Renal cortex interstitium (tissue), 11 donors: ENCODE measurements around the gene SELENBP1. TPM values are rescaled to one million over a fixed set of nuclear protein-coding genes. Genes with fewer than 3 reads are reported as not detected.
"Not testable (repeated sequence)": the region's sequence is repeated elsewhere in the genome, so short reads cannot be mapped to it uniquely, and the experiment has no call there.

Experiments
- DNase-seq, 11 donors: peaks; one replicate each; pipeline ENCODE4 v3.0.0-alpha.2; 2013; ENCODE audit warnings: low read depth in 9 of 11, low spot score in 4 of 11; ENCODE audit errors: extremely low read depth in 1 of 11
- polyA plus RNA-seq, 3 donors: library from polyadenylated mRNA; unstranded; fragments of 120-200 nt; gene quantifications; one replicate each; pipeline ENCODE4 v1.2.1, GENCODE V29; 2013; ENCODE audit not compliant: insufficient read length in 3 of 3

The SELENBP1 gene
- polyA plus RNA-seq, 3 donors: 42.1 to 55.9 (median 52.7) TPM

DNA sequence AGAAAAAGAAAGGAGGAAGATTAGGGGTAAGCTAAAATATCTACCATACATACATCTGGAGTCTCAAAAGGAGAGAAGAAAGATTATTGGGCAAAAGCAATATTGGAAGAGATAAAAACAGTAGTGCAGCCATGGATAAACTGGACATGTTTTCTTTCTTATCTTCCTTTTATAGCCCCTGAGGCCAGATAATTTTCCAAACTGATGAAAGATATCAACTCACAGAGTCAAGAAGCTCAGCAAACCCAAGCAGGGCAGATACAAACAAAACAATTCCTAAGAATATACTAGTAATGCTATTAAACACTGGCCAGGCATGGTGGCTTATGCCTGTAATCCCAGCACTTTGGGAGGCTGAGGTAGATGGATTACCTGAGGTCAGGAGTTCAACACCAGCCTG lies 21.1 kb upstream of the SELENBP1 start:
- no peak for DNase-seq

DNA sequence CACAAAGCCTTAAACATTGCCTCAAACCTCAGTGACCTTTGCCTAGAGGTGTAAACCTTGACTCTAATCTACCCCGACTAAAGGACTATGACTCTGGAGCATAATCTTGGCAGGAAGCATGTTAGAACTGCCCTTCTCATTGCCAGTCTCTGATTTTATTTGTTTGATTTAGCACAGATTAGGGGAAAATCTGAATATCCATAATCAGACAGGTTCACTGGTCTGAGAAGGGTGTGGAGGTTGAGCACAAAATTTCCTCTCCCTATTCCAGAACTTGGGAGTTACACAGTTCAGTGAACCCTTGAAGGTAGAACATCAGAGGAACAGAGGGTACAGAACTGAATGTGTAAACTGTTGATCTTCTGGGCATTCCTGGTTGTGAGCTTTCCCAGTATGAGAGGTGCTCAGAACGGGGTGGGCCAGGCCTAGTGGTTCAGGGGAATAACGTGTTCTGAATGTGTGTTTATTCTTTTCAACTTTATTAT lies 18.6 kb upstream of the SELENBP1 start:
- DNase-seq: no peak

DNA sequence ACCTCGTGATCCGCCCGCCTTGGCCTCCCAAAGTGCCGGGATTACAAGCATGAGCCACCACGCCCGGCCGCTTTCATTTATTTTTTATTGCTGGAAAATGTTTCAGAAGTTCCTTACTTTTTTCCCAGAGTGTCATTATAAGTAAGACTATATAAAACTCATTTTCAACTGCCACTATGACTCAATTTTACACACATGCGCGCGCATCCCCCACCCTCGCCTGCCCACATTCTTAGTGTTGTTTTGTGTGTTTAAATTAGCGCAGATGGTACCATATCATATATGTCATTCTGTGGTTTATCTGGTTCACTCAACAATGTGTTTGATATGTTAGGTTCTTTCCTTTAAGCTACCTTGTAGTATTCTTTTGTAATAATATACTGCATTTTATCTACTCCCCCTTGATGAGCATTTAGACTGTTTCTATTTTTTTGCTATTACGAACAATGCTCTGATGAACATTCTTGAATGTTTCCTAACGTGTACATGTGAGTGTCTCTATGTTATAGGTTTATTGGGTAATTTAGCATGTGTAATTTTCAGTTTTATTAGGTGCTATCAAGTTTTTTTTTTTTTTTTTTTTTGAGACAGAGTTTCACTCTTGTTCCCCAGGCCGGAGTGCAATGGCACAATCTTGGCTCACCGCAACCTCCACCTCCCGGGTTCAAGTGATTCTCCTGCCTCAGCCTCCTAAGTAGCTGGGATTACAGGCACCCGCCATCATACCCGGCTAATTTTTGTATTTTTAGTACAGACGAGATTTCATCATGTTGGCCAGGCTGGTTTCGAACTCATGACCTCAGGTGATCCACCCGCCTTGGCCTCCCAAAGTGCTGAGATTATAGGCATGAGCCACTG lies 17.9 kb upstream of the SELENBP1 start:
- not testable (repeated sequence) for DNase-seq

DNA sequence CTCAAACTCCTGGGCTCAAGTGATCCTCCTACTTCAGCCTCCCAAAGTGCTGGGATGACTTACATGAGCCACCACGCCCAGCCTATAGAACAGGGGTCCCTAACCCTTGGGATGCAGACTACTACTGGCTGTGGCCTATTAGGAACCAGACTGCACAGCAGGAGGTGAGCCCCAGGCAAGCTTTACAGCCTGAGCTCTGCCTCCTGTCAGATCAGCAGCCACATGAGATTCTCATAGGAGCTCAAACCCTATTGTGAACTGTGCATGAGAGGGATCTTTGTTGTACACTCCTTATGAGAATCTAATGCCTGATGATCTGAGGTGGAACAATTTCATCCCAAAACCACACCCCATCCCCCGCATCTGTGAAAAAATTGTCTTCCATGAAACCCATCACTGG lies 13.5 kb upstream of the SELENBP1 start:
- no peak for DNase-seq

DNA sequence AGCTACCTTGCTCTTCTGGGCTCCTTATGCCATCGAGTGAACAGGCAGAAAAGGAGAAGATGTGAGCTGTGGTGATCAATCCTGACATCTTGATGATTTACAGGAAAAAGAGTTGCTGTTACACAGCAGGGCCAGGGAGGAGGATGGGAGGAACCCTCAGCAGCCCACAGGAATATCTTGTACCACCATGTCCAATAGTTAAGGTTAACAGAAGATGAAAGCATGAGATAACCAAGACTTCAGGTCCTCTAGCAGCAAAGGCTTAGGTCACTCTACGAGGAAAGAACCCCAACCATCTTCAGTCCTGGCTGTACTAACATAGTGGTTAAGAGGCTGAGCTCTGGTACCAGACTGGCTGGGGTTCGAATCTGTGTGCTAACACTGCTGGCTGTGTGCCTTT lies 12.1 kb upstream of the SELENBP1 start:
- no peak for DNase-seq

DNA sequence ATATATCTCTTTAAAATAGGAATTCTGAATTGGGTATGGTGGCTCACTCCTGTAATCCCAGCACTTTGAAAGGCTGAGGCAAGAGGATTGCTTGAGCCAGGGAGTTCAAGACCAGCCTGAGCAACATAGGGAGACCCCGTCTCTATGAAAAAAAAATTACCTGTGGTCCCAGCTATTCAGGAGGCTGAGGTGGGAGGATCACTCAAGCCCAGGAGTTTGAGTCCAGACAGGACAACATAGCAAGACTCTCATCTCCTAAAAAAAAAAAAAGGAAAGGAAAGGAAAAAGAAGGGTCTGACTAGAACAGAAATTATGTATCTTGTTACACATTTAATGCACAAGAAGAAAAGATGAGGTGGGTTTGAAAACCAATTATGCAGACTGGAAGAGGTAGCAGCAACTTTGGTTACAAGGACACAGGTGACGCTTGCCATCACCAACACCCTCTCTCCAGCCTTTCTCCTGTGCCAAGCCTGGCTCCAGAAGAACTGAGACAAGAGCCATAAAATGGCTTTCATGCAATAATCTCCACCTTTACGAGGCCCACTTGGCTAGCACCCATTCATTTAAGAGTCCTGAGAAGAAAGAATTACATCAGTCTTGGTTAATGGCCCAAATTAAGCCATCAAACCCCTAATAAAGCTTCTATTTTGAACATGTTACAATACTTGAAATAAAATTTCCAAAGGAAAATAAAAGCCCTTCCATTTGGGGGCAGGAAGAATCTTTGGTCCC lies 4.8 kb upstream of the SELENBP1 start:
- DNase-seq: no peak

DNA sequence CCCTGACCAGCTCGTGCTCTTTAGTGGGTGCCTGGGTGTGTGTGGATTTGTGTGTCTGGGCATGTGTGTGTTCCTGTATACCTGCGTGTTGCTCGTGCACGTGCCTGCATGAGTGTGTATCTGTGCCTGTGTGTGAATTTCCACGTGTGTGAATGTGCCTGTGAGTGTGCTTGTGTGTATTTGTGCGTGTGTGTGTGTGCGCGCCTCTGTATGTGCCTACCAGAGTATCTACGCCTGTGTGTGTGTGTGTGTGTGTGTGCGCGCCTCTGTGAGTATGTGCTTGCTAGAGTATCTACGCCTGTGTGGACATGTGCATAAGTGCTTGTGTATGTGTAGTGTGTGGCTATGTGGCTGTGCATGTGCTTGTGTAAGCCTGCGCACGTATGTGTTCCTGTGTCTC lies 691 bp upstream of the SELENBP1 start:
- no peak for DNase-seq

DNA sequence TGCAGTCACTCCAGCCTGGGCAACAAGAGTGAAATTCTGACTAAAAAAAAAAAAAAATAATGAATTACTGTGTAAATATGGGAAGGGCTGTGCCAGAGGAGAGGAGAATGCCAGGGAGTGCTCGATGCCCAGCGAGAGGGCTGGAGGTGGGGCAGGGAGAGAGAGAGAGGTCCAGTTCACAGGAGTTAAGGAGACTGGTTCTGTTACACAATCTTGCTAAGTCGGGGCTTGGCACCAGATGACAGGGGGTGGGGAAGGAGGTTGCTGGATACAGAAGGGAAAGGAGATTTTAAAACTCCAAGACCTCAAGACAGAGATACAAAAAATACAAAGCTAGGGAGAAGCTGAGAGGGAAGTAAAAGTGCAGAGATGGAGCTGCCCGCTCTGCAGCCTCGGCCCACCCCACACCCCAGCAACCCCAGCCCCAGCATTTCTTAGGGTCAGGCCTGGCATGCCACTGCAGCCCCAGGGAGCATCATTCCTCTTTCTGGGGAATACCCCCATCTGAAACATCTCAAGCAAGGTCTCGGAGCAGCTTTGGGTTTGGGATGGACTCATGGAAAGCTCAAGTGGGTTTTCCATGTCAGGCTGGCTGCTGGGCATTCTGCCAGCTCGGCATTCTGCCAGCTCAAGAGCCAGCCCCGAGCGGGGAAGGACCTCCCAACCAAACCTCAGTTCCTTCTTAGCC lies 991 bp downstream of the SELENBP1 start:
- peak in 8 of 11 donors; percentile 15 to 52 (median 46) for DNase-seq

DNA sequence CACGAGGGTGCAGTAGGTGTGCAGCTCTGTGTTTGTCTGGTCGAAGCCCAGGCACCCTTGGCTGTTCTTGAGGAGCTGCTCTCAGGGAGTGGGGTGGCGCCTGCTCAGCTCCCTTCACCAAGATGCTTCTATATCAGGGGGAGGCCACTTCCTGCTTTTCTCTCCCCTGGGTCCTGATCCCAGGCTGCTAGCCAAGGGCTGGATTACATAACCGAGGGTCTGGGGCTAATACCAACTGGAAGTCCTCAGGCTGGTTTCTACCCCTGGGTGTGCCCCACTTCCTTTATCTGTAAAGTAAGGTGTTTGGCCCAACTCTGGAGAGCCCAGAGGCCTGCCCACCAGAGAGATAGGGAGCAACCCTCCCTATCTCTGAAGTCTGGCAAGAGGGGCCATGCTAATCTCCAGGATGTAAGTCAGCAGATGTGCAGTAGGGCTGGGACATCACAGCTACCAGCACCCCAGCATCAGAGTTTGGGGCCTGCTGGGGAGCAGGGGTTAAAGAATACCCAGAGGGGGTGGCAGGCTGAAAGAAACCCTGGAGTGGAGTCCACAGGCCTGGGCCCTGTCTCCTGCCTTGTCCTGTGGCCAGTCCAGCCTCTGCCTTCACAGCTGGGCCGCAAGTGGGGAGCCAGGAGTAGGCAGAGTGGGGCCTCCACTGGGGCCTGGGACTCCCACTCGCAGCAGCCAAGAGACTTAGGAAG lies 2.1 kb downstream of the SELENBP1 start:
- DNase-seq: no peak

DNA sequence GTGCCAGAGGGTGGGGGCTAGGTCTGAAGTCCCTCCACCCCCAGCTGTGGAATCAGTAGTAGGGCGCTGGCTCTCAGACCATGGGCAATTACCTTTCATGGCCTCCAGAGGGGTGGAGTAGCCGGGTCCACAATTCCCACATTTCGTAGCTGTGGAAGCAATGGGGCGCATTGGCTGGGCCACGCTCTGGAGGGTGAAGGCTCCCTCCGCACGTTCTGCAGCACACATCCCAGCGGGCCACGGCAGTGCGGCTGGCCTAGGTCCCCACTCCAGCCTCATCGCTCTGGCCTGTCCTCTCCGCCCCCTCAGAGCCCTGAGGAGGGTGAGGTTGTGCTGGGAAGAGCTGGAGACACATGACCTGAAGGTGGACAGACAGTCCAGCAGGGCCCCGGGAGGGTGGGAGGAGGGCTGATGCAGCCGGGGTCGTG lies 2.9 kb downstream of the SELENBP1 start:
- DNase-seq: no peak

DNA sequence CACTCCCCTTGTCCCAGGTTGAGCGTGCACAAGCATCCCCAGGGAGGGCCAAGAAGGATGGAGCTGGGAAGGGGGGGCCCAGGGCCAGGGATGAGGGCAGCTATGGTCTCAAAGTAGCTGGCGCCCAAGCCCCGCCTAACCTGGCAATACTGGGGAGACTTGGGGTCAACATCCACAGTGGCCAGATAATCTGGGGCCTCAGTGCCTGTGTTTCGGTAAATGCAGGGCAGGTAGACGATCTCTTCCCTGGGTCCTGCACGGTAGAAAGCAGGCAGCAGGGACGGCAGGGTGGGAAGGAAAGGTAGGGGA lies 3.2 kb downstream of the SELENBP1 start:
- DNase-seq: no peak

DNA sequence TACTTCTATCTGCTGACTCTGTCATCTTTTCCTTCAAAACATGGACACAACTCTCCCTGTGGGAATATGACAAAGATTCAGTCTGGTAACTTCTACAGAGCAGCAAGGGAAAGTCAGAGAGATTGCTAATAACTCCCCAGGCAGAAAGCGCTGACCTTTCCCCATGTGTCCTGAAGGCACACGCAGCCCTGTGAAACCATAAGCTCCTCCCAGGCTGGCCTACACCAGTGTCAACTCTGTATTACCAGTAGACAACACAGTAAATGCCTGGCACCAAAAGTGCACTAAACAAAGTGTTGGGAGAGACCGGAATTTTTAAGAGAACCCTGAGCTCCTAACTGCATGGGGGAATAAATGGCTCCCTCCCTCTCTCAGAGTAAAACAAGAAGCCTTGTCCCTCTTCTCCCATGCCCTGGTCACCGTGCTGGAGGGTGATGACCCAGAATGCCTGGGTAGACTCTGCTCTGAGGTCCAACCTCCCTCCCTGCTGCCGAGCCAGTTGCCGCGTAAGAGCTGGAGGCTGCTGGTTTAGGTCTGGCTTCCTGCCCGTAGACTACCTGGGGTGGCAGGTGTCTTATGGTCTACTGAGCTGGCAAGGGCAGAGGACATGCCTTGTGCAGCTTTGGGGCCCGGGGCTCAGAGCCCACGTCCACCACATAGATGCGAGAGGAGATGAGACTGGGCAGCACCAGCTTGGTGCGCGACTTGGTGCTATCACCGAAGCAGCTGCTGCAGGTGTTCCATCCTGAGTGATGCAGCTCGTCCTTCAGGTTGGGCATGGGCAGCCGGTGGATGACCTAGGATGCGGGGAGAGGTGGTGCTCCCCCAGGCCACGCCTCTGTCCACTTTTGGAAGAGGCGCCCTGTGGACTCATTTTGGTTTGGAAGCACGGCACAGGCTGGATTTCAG lies 3.9 kb downstream of the SELENBP1 start:
- DNase-seq: no peak

DNA sequence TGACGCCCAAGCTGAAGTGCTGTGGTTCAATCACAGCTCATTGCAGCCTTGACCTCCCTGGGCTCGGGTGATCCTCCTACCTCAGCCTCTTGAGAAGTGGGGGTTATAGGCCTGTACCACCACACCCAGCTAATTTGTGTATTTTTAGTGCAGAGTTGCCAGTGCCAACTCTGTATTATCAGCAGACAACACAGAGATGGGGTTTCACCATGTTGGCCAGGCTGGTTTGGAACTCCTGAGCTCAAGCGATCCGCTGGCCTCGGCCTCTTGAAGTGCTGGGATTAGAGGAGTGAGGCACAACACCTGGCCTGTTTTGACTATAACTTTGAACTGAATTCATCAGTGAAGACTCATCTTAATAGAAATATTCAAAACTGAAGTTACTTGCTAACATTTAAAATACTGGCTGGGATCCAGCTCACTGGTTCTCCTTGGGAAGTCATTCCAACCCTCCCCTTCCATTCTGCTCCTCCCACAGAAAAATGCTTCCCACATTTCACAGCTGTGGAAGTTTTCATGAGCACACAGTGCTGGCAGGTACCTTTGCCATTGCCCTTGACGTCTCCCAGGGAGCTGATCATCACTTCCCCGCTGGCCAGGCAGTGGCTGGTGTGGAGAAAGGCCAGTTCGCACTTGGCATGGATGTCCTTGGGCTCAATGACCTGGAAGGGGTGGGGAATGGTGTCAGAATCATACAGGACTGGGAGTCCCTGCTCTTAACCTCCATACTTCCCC lies 4.7 kb downstream of the SELENBP1 start:
- DNase-seq: no peak

DNA sequence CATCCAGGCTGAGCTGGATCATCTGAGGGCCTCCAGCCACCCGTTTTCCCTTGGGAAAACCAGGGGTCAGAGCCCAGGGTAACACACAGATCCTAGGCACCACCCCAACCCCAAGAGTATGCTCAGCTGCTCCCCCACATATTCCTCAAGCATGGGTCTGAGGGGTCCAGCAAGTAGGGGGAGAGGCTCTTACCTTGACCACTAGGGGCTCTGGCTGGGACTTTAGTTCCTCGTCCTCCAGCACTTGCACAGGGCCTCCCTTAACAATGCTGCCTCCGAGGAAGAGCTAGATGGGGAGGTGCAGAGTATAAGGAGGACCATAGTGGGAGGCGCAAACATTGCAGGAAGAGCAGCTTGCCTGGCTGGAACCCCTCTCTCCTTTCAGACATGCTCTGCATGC lies 7.5 kb downstream of the SELENBP1 start:
- no peak for DNase-seq

DNA sequence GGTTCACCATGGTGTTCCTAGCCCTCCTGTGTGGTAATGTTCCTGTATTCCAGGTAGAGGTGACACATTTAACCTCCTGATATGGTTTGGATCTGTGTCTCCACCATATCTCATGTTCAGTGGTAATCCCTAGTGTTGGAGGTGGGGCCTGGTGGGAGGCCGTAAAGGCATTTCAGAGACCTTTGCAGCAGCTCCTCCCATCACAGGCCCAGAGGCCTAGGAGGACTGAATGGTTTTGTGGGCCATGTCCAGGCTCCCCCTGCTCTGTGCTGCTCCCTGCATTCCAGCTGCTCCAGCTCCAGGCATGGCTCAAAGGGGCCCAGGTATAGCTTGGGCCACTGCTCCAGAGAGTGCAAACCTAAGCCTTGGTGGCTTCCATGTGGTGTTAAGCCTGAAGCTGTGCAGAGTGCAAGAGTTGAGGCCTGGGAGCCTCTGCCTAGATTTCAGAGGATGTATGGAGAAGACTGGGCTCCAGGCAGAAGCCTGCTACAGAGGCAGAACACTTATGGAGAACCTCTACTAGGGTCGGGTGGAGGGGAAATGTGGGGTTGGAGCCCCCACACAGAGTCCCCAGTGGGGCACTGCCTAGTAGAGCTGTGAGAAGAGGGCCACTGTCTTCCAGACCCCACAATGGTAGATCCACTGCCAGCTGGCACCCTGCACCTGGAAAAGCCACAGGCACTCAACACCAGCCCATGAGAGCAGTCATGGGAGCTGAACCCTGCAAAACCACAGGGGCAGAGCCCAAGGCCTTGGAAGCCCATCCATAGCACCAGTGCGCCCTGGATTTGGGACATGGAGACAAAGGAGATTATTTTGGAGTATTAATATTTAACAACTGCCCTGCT lies 10.0 kb downstream of the SELENBP1 start:
- DNase-seq: no peak

DNA sequence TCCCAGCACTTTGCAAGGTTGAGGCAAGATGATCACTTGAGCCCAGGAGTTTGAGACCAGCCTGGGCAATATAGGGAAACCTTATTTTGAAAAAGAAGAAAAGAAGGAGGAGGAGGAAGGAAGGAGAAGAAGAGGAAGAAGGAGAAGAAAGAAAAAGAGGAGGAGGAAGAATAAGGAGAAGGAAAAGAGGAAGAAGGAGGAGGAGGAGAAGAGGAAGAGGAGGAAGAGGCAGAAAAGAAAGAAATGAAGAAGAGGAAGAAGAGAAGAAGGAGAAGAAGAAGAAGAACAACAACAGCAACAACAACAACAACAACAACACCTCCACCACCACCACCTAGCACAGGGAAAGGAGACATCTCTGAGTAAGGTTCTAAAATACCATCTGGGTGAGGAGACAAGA lies 10.6 kb downstream of the SELENBP1 start:
- DNase-seq: no peak

DNA sequence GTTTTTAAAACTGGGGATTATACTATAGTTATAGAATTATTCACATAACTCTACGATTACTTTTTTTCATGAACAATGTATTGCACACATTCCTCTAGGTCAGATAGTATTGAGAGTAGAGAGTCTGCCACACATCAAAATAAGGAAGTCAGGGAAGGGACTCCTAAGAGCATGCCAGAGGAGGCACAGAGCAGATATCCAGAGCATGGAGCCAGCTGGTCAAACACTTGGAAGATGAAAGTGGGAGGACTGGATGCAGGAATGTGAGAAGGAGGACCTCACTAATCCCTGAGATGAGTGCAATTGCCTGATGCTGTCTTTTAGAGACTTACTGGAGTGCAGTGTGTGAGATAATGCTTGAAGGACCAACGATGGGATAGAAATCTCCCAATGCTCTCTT lies 15.8 kb downstream of the SELENBP1 start:
- no peak for DNase-seq
